Renal pelvis (tissue), 12 donors: ENCODE data around the gene RIMS1. TPM values are rescaled to one million over a fixed set of nuclear protein-coding genes. Genes with fewer than 3 reads are reported as not detected.

Experiments used
- DNase-seq: peaks from one replicate; pipeline ENCODE4 v3.0.0-alpha.2; 2013
- long read RNA-seq, 16 experiments: transcript quantifications; one replicate each; lab custom pipeline, GENCODE V29; 2026
- polyA plus RNA-seq, 3 donors: library from polyadenylated mRNA; unstranded; fragments of 120-200 nt; gene quantifications; one replicate each; pipeline ENCODE4 v1.2.1, GENCODE V29; 2013; ENCODE audit not compliant: insufficient read length in 3 of 3

Gene RIMS1, protein sequence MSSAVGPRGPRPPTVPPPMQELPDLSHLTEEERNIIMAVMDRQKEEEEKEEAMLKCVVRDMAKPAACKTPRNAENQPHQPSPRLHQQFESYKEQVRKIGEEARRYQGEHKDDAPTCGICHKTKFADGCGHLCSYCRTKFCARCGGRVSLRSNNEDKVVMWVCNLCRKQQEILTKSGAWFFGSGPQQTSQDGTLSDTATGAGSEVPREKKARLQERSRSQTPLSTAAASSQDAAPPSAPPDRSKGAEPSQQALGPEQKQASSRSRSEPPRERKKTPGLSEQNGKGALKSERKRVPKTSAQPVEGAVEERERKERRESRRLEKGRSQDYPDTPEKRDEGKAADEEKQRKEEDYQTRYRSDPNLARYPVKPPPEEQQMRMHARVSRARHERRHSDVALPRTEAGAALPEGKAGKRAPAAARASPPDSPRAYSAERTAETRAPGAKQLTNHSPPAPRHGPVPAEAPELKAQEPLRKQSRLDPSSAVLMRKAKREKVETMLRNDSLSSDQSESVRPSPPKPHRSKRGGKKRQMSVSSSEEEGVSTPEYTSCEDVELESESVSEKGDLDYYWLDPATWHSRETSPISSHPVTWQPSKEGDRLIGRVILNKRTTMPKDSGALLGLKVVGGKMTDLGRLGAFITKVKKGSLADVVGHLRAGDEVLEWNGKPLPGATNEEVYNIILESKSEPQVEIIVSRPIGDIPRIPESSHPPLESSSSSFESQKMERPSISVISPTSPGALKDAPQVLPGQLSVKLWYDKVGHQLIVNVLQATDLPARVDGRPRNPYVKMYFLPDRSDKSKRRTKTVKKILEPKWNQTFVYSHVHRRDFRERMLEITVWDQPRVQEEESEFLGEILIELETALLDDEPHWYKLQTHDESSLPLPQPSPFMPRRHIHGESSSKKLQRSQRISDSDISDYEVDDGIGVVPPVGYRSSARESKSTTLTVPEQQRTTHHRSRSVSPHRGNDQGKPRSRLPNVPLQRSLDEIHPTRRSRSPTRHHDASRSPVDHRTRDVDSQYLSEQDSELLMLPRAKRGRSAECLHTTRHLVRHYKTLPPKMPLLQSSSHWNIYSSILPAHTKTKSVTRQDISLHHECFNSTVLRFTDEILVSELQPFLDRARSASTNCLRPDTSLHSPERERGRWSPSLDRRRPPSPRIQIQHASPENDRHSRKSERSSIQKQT (N-terminal part only)
- polyA plus RNA-seq, result 1 to 10 TPM; 2.3 to 2.8 (median 2.4) TPM
- long read RNA-seq, donor 1, result 0 reads
- long read RNA-seq, donor 2, result 0 reads
- long read RNA-seq, donor 3, result 0 reads
- long read RNA-seq, donor 4, result 0 reads
- long read RNA-seq, donor 5, result 0 reads
- long read RNA-seq, donor 6, result 0 reads
- long read RNA-seq, donor 7, result 0 reads
- long read RNA-seq, donor 8, result 0 reads
- long read RNA-seq, donor 9, result 0 reads
- long read RNA-seq, donor 10, result 0 reads
- long read RNA-seq, donor 11, result 0 reads
- long read RNA-seq, donor 12, result 0 reads
- long read RNA-seq, donor 13, result 0 reads
- long read RNA-seq, donor 14, result 0 reads
- long read RNA-seq, donor 15, partial matches to known transcripts, result 0 of 2 reads
- long read RNA-seq, donor 15, other reads (novel, unspliced or antisense), result 0 of 2 reads
- long read RNA-seq, donor 16, result 0 reads

DNA sequence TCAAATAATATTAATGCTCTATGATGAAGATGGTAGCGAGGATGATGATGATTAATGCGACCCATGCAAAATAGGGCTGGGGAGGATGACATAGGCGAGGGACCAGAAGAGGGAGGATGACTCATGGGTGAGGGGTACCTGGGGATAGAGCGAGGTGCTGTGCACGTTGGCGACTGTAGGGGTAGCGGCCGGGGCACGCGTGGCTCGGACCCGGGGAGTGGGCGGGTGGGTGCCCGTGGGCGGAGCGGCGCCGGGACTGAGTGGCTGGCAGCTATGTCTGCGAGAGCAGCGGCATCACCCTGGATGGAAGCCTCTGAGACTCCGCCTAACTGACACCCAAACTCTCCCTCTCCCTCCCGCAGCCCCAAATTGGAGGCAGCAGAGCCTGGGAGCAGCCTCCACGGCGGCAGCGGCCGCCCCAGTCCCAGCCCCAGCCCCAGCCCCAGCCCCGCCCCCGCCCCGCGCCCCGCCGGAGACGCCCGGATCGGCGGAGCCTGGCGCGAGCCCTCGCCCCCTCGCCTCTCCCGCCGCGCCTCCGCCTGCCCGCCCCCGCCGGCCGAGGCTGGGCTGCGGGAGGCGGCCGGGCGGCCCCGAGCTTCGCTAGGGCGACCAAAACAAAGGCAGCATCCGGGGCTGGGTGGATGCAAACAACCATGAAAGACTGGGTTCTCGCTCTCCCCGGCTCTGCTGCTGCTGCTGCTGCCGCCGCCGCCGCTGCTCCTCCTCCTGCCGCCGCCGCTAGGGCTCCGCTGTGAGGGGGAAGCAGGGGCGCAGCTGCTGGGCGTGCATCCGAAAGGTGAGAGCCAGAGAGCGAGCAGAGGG, at the start of gene RIMS1:
Gene RIMS1, plus strand, starts transcription at position 367 of the 822 bp plus-strand sequence. CDS start 474 bp downstream, outside the sequence.
- DNase-seq, result peak; percentile 36

DNA sequence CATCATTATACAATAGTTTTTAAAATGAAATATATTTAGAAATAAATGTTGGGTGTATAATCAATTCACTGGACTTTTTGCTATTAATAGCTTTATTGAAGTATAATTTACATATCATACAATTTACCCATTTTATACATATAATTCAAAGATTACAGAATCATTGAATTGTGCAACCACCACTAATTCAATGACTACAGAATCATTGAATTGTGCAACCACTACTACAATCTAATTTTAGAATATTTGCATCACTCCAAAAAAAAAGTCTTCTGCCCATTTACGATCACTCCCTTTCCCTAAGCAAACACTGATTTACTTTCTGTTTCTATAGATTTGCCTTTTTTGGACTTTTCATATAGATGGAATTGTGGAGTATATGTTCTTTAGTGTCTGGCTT, 35.1 kb upstream of the RIMS1 start:
- DNase-seq, result no peak

DNA sequence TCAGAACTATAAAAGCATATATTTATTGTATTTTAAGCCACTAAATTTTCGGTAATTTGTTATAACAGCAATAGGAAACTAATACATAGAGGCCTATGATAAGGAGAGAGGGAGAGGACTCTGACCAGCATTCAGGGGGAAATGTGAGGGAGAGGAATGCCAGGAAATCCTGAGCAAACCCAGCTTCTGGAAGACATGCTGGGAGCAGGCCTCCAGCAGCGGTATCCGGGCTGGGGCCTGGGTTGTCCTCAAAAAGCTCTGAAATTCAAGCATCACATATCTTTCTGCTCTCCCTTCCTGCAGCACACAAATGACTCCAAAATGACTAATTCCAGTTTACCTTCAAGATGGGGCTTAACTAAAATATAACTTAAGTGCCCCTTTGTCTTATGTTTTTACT, 33.4 kb upstream of the RIMS1 start:
- no peak for DNase-seq

DNA sequence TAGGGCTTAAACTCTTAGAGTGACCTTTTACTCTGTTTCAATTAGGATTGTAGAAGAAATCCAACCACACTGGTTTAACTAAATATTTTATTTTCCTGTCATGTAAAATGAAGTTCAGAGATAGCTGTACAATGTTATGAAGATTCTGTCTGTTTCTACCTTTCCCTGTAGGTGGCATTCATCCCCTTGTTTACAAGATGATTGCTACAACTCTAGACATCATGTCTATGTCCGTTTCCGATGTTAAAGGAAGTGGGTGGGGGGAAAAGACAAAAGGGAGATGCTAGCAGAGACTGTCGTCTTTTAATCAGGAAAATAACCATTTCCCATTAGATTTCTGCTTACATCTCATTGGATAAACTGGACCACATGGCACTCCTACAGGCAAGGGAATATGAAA, 30.9 kb upstream of the RIMS1 start:
- no peak for DNase-seq

DNA sequence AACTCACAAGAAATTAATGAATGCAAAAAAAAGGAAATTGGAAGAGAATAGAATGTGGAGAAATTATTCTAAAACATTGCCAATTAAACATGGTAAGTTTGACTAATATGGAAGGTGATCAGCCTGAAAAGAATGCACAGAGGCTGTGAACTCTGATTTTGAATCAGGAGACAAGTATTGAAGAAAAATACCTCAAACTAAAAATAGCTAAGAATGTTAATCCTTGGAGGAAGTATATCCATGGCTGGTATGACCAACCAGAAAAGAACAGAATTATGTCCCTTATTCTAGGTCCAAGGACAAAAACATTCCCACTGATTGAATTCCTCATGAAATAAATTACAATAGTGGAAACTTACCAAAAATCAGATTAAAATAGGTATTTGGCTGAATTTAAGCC, 7.3 kb upstream of the RIMS1 start:
- DNase-seq, result no peak

DNA sequence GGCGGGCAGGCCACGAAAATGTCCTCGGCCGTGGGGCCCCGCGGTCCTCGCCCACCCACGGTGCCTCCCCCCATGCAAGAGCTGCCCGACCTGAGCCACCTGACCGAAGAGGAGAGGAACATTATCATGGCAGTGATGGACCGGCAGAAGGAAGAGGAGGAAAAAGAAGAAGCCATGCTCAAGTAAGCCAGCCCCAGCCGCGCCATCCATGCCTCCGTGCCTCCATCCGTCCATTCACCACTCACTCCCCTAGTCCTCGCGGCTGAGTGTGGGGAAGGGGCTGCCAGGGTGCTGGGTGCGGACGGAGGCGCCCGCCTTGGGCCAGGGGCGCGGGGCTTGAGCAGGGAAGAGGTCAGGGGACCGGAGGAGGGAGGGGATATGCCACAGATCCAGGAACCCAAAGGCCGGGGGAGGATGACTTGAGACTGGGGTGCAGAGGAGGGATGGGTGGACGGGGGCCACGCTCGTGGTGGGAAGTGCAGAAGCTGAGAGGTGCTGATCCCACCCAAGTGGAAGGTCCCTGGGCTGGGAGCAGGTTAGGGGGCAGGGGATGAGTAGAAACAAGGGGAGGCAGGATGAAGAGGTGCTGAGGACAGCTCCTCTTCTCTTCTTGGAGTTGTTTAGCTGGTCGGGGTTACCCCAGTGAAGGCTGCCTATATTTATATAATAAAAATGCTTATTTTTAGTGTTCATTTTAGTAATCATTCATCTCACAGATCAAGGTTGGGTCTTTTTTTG, 825 bp downstream of the RIMS1 start:
- no peak for DNase-seq

DNA sequence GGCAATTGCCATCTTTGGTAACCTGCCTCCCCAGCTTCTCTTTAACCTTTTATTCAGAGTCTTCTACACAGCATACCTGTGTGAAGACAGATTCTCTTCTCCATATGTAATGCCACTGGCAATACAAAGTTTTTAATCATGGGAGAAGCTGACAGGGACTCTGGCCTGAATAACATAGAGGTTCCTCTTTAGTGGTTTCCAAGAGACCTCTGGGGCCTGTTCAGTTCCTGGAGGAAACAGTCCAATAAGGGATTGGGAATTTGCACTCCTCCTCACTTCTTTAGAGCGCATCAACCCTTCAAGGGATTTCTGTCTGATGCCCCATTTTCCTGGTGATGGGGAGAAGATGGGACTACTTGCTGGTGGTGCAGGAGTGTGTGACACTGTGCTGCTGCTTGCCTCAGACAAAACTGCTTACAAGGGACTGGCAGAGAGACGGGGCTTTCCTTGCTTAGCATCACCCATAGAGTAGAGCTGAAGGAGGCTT, 1.4 kb downstream of the RIMS1 start:
- DNase-seq, result no peak

DNA sequence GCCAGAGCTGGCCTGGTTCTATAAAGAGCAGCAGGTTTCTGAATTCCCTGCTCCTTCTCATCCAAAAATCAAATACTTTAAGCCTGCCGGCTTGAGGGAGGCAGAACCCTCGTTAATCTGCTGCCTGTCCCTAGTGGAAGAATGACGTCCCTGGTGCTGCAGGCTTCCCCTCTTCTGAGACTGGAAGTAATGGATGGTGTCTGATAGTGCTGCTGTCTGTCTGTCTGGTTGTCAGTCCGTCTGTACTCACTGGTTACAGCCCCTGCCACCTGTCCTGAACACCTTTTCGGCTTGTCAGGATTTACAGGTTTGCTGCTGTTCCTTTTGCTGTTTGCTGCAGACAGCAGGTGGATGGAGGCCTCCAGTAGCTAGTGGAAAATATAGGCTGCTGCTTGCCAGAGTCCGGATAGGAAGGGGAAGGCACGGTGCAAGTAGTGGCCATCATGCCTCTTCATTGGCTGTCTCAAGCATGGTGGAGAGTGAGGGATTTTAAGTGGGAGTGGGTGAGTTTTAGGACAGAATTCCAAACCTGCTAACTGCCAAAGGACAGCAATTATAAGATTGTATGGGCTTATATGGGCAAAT, 2.5 kb downstream of the RIMS1 start:
- no peak for DNase-seq

DNA sequence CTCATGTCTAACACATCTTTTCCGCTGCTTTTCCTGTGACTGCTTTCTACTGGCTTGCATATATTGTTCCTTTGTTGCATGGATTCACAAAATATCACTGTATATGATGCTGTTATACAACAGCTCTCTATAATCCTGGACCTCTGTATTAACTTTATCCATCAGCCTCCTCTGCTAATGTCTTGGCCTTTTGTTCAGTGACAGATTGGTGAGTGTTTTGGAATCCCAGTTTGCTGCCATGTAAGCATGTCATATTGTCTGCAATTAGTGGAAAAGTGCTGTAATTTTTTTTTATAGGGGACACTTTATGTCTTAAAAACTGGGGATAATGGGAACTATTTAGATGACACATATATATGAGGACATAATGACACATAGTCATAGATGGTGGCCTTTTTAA, 3.0 kb downstream of the RIMS1 start:
- DNase-seq, result no peak

DNA sequence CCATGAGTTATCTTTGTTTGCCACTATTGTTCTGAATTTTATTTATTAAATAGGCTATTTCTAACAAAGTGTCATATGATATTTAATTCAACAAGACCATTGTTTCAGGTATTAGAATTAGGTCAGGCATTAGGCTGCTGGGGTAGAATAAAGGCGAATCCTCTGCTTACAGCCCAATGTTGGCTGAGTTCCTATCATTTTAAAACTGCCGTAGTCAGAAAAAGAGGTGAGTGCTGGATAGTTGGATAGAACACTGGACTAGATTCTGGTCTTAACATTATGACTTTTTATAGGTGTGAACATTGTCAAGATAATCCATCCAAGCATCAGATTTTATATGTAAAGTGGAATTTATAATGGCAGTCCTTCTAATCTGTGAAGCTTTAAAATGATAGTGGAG, 6.3 kb downstream of the RIMS1 start:
- DNase-seq, result no peak

DNA sequence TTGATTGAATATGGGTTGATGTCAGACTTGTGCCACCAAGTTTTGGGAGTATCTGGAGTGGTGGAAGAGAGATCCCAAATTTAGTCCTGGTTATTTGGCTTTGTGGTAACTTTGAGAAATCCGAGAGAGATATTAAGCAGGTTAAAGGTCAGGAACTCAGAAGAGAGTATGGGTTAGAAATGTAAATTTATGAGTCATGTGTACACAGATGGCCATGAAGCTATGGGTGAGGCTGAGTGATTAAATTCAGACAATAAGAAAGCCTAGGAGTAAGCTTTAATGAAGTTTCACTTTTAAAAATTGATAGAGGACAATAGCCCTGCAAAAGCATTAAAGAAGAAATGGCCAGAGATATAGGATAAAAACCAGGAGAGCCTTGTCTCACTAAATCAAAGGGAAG, 14.3 kb downstream of the RIMS1 start:
- DNase-seq, result no peak

DNA sequence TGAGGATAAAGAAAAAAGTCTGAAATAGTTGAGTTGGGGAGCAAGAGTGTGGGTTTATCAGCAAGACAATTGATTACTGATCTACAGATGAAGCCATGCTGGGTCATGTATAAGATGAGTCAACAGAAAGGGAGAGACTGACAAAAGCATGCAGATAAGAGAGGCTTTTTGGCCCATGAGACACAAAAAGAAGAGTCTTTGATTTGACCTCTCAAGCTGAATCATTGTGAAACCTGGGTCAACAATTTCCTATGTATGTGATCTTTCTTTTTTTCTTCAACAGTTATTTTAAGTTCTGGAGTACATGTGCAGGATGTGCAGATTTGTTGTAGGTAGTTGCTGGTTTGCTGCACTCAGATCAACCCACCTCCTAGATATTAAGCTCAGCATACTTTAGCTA, 15.9 kb downstream of the RIMS1 start:
- no peak for DNase-seq

DNA sequence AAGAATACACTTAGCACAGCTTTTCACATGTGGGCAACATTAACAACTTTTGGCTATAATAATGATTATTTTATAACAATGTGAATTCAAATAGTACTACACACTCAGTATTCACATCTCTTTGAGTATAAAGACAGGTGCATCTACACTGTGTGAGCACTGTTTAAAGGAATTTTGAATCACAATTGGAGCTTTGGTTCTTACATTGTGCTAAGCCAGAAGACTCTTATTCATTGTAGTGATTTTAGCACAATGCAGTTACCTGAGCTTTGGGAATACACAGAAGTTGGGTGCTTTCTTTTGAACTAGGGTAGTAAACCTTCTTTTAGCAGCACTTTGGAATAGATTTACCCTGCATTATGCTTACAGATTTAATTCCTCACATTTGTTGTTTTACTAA, 20.5 kb downstream of the RIMS1 start:
- no peak for DNase-seq

DNA sequence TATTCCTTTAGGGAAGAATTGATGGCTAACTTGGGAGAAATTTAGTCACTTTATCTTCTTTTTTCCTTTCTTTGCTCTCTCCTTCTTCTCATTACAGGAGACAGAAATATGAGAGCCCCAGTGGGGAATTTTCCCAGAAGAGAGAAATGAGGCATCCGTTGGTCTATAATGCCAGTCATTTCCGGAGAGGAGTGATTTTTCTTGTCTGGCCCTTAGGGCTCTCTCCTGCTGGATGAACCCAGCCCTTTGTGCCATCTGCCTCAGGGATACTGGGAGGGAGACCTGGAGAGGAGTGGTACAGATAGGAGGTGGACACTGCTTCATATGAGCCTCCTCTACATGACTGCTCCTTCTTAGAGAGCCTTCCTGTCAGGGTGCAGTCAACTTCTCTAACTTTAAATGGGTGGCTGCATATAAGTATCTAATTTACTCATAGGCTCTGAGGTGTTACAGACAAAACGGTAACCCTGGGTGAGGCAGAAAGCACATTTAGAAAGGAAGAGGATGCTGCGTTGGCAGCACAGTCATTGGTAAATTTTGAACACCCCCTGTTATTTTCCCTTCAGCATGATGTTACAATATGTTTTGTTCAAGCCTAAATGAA, 21.9 kb downstream of the RIMS1 start:
- DNase-seq, result no peak

DNA sequence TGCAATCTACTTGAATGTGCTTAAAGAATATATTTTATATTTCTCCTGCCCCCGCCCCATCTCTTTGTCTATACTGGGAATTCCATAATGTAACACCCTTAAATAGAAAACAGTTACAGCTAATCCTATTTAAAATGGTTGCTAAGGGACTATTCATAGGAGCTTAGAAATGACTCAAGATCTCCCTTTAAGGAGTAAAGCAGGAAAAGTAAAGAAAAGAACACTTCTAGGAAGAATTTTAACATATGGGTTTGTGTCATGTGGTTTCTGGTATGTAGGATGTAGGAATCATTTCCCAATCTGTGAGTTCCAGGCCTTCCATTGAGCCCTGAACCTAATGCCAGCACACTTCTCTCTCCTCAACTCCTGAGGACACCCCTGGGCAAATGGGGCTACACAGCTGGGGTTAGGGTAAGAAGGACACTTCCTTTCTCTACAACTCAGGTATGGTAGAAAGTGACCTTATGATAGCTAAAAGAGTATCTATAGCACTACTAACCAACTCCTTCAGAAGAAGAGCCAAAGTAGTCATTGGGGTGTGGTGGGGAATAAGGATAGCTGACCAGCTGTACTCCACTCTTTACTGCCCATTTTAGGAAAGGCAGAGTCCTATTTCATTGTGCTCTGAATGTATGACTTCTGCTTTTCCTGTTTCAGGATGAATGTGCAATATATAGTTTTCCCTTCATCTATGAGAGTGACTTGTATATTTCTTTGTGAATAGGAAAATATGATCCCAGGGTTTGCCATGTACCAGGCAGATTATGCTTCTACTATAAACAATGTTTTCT, 27.3 kb downstream of the RIMS1 start:
- no peak for DNase-seq

DNA sequence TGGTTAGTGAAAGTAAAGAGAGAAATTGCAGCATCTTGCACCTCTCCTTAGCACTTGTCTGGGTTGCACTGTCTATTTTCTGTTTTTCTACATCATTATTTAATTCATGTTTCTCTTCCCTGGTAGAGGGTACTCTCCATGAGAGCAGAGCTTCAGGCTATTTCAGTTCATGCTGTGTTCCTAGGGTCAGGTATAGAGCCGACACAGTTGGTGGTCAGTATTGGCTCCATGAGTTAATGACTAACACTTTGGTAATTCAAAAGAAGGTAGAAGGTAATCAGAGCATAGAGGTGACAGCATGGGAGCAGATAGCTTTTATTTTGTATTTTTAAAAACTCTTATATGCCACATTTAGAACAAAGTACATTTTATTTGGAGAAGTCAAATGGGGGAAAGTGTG, 42.7 kb downstream of the RIMS1 start:
- no peak for DNase-seq

DNA sequence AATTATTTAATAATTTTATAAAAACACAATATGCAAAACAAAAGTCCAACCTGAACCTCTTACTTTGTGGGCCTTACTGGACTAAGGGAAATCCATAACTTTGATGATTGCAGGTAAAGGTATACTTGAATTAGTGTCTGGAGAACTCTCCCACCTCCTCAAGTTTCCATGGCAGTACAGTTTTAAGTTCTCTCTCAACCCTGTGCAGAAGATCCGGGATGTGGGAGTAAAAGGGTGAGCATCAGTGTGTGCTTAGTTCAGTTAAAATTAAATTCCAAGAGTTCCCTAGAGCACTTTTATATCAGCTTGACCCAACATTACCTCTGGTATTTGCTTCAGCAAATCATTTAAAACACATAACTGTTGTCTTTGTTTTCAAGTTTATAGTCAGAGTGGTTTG, 47.5 kb downstream of the RIMS1 start:
- peak; percentile 39 for DNase-seq

DNA sequence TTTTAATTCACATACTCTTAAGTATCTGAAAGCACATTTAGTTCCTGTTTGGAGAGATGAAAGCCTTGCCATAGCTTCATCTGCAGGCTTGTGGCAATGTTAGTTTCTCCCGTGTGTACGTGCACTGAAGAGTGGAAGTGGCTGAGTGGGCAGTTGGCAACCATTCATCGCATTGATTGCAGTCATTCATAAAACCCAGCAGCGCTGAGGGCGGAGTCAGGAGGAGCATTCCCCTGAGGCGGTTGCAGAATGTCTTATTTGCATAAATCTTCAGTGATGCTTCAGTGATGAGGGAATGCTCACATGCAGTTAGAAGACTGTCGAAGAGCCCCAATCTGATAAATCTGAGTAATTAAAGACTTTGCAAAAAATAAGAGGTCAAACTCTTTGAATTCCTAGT, 79.1 kb downstream of the RIMS1 start:
- DNase-seq, result no peak
